ENCODE measurements around the gene UCN3.
A peak's percentile ranks its signal among the peaks of the same experiment; 100 is the strongest.
"Not testable (repeated sequence)": the region's sequence is repeated elsewhere in the genome, so short reads cannot be mapped to it uniquely, and the experiment has no call there.

The UCN3 gene

DNA sequence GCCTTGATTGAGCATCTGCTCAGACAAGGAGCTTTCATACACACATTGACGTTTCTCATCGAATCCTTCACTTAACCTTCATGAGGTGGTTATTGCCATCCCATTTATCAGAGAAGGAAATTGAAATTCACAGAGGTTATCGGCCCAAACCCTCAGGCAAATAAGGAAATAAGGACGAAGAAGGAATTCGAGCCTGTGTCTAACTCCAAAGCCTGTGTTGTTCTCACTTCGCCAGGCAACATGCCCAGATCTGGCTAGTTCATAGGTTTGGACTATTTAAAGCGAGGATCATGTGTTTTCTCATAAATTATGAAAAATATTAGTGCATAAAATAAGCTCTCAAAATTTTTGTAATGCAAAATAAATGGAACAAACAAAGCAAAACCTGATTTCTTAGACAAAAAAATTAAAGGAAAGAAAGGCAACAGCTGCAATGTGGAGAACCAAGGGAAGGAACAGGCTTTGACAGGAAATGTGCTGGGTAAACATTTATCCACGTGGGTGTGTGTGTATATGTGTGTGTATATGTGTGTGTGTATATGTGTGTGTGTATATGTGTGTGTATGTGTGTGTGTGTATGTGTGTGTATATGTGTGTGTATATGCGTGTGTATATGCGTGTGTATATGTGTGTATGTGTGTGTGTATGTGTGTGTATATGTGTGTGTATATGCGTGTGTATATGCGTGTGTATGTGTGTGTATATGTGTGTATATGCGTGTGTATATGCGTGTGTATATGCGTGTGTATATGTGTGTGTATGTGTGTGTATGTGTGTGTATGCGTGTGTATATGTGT is 4.8 kb downstream of the UCN3 start:
- DNase-seq (ENCODE audit: low spot score), result no peak

GRCh38 chr10:5370493-5371352 is 6.0 kb downstream of the UCN3 start:
- DNase-seq (ENCODE audit: low spot score), result no peak

DNA sequence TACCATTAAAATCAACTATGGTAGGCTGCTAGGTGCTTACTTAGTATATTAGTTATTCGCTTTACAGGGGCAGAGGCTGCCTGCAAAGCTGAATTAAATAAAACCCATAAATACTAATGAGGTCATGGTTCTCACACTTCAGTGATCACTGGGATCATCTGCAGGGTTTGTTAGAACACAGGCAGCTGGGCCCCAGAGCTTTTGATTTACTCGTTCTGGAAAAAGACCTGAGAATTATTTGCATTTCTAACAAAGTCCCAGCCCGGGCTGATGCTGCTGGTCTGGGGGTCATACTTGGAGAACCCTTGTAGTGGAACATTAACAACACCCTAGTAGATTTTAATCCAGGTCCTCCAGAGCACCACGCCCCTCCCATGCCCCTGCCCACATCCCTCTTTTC is 8.5 kb downstream of the UCN3 start:
- no peak for DNase-seq (ENCODE audit: low spot score)

GRCh38 chr10:5373891-5374611 is 9.3 kb downstream of the UCN3 start:
- DNase-seq (ENCODE audit: low spot score), result no peak

DNA sequence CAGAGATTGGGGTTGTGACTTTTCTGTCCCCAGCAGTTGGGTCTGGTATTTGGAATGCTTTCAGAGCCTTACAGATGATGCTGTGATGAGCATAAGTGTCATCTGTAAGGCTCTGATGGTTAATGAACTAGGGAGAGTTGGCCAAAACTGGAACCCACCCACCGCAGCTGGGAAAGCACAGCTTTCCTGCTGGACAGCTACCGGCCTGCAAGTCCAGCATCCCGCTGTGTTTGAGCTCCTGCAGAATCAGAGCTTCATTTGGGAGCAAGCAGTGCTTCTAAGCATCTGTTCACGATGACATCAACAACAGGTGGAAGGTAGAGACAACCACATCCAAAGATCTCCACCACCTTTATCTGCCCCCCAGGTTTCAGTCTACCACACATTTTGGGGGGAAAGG is 11.7 kb downstream of the UCN3 start:
- DNase-seq (ENCODE audit: low spot score), result peak; percentile 29

- not testable (repeated sequence) for DNase-seq (ENCODE audit: low spot score)
Measured at GRCh38 chr10:5379202-5379601, 14.4 kb downstream of the UCN3 start.

- DNase-seq (ENCODE audit: low spot score), result not testable (repeated sequence)
Measured at GRCh38 chr10:5380395-5380794, 15.6 kb downstream of the UCN3 start.

GRCh38 chr10:5381187-5381586 is 16.4 kb downstream of the UCN3 start:
- DNase-seq (ENCODE audit: low spot score), result no peak

DNA sequence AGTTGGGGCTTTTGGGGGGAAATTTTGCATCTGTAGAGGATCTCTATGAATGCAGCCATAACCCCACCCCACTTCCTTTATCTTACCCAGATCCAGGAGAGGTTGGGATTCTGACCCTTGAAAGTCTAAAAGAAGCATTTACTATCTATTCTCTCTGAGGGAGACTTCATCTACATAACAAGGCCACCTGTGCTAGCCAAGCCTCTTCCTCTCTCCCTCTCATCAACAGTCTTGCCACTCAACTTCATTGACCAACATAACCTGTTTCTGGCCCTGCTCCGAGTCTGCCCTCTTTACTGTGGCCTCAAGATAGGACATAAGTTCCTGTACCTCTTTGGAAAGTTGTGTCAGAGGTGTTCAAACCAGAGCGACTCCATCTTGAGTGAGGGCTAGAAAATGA is 20.5 kb downstream of the UCN3 start:
- peak; percentile 43 for DNase-seq (ENCODE audit: low spot score)

DNA sequence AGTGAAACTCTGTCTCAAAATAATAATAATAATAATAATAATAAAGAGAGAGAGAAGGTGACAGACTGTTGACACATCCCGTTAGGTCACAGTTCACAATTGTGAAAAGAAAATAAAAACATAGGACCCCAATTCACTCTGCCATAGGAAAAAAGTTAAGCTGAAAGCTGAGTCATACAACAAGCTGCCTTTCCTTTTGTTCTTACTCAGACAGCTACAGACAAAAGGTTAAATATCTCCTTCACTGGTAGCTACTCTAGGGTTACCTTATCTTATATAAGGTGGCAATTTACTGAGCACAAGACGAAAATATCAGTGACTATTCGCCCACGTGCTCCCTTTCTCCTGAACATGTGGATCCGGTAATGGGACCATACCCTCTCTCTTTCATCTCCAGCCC is 22.4 kb downstream of the UCN3 start:
- no peak for DNase-seq (ENCODE audit: low spot score)

GRCh38 chr10:5390607-5391205 is 25.9 kb downstream of the UCN3 start:
- DNase-seq (ENCODE audit: low spot score), result no peak

DNA sequence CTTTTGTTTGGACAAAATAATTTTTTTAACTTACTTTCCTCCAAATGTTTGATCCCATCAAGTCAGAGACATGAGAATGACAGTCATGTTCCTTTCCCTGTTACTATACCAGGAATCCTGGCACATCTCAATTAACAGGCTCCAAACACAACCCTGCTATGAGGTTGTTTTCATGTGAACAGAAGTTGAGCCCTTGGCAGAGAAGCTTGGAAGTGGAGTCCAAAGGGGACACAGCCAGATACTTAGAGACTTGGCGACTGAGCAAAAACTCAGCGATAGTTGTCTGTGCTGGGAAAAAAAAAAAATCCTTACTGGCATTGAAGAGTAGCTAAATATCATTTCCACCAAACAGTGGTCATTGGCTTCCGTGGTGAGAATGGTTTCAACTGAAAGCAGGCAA is 27.0 kb downstream of the UCN3 start:
- DNase-seq (ENCODE audit: low spot score), result no peak

- no peak for DNase-seq (ENCODE audit: low spot score)
Measured at GRCh38 chr10:5393529-5393928, 28.8 kb downstream of the UCN3 start.

GRCh38 chr10:5395168-5395567 is 30.4 kb downstream of the UCN3 start:
- no peak for DNase-seq (ENCODE audit: low spot score)

- DNase-seq (ENCODE audit: low spot score), result no peak
Measured at GRCh38 chr10:5396556-5397300, 32.0 kb downstream of the UCN3 start.

- DNase-seq (ENCODE audit: low spot score), result no peak
Measured at GRCh38 chr10:5399332-5399731, 34.6 kb downstream of the UCN3 start.

DNA sequence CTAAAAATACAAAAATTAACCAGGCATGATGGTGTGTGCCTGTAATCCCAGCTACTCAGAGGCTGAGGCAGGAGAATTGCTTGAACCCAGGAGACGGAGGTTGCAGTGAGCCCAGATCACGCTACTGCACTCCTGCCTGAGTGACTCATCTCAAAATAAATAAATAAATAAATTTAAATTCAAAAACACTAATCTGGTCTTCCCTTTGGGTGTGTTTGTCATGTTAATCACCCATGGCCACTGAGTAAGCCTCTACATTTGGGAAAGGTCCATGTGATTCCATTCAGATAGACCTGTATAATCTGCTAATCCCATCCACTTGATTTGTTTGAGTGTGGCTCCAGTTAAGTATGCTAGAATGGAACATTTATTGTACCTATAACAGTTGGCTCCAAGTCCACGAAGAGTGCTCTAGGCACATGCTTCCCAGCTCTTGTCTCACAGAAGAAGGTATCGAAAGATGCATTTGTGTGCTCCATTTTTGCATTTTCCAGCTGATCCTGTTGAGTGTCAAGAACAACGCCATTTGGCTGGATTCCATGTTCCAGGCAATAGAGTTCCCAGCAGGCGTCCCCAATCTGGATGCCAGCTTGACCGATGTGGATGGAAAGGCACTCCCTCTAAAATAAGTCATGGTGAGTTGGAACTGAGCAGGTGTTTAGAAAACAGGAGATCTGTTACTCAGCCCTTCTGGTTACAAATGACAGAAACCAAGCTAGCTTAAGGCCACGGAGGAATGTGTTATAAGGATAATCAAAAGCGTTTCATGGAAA is 35.9 kb downstream of the UCN3 start:
- DNase-seq (ENCODE audit: low spot score), result no peak

- DNase-seq (ENCODE audit: low spot score), result no peak
Measured at GRCh38 chr10:5402798-5403197, 38.0 kb downstream of the UCN3 start.

- no peak for DNase-seq (ENCODE audit: low spot score)
Measured at GRCh38 chr10:5404208-5405041, 39.7 kb downstream of the UCN3 start, which contains the start of gene TUBAL3. TSS of gene TUBAL3 (minus strand) at chr10:5404828. CDS start at chr10:5404792, 36 bp downstream.

GRCh38 chr10:5406918-5407317 is 42.2 kb downstream of the UCN3 start:
- no peak for DNase-seq (ENCODE audit: low spot score)

All from iPS-NIHi11 (cell line).